GM18867 (cell line): ENCODE measurements around the gene ATF7.
"Not testable (repeated sequence)": the region's sequence is repeated elsewhere in the genome, so short reads cannot be mapped to it uniquely, and the experiment has no call there.

Experiments used
- ATAC-seq: cut with Tn5 transposase; IDR thresholded peaks from one replicate; pipeline ENCODE4 v1.9.1; 2021; ENCODE audit warnings: mild to moderate bottlenecking, moderate library complexity; ENCODE audit not compliant: unreplicated experiment

The ATF7 gene

GRCh38 chr12:53627919-53628318 is 1.7 kb upstream of the ATF7 start:
- no peak for ATAC-seq

GRCh38 chr12:53626702-53627169 is 554 bp upstream of the ATF7 start:
- peak; percentile 3 for ATAC-seq

- ATAC-seq, result no peak
These were observed 723 bp downstream of the ATF7 start for GRCh38 chr12:53625373-53625945.

- no peak for ATAC-seq
These were observed 1.2 kb downstream of the ATF7 start for GRCh38 chr12:53624956-53625355.

- ATAC-seq, result no peak
These were observed 1.7 kb downstream of the ATF7 start for GRCh38 chr12:53624458-53624857.

GRCh38 chr12:53623548-53624385 is 2.4 kb downstream of the ATF7 start:
- no peak for ATAC-seq

GRCh38 chr12:53622724-53623123 is 3.5 kb downstream of the ATF7 start:
- ATAC-seq, result no peak

- ATAC-seq, result no peak
These were observed 7.9 kb downstream of the ATF7 start for GRCh38 chr12:53618275-53618674.

GRCh38 chr12:53617700-53618099 is 8.5 kb downstream of the ATF7 start:
- ATAC-seq, result no peak

GRCh38 chr12:53616950-53617349 is 9.2 kb downstream of the ATF7 start:
- no peak for ATAC-seq

- no peak for ATAC-seq
These were observed 12.4 kb downstream of the ATF7 start for GRCh38 chr12:53613821-53614220.

GRCh38 chr12:53612978-53613377 is 13.2 kb downstream of the ATF7 start:
- no peak for ATAC-seq

GRCh38 chr12:53611304-53611703 is 14.9 kb downstream of the ATF7 start:
- no peak for ATAC-seq

- not testable (repeated sequence) for ATAC-seq
These were observed 19.5 kb downstream of the ATF7 start for GRCh38 chr12:53606688-53607087.

GRCh38 chr12:53604581-53604980 is 21.6 kb downstream of the ATF7 start:
- no peak for ATAC-seq

GRCh38 chr12:53603804-53604203 is 22.4 kb downstream of the ATF7 start:
- no peak for ATAC-seq

- ATAC-seq, result no peak
These were observed 23.0 kb downstream of the ATF7 start for GRCh38 chr12:53603196-53603595.

GRCh38 chr12:53602176-53602864 is 23.9 kb downstream of the ATF7 start:
- ATAC-seq, result no peak

- ATAC-seq, result no peak
These were observed 24.8 kb downstream of the ATF7 start for GRCh38 chr12:53601296-53601847.

GRCh38 chr12:53600490-53601295 is 25.5 kb downstream of the ATF7 start:
- no peak for ATAC-seq

GRCh38 chr12:53599579-53599978 is 26.6 kb downstream of the ATF7 start:
- ATAC-seq, result no peak
